DMS153 treated with DMSO at 0.1 percent for 48 hours (cell line): ENCODE results near the gene HPS1.

Experiments
- DNase-seq: peaks from one replicate; lab custom pipeline; 2025; ENCODE audit not compliant: unreplicated experiment; lab: John Stamatoyannopoulos, UW

HPS1 gene

GRCh38 chr10:98465866-98466265 lies 19.1 kb upstream of the HPS1 start:
- DNase-seq, result no peak

DNA sequence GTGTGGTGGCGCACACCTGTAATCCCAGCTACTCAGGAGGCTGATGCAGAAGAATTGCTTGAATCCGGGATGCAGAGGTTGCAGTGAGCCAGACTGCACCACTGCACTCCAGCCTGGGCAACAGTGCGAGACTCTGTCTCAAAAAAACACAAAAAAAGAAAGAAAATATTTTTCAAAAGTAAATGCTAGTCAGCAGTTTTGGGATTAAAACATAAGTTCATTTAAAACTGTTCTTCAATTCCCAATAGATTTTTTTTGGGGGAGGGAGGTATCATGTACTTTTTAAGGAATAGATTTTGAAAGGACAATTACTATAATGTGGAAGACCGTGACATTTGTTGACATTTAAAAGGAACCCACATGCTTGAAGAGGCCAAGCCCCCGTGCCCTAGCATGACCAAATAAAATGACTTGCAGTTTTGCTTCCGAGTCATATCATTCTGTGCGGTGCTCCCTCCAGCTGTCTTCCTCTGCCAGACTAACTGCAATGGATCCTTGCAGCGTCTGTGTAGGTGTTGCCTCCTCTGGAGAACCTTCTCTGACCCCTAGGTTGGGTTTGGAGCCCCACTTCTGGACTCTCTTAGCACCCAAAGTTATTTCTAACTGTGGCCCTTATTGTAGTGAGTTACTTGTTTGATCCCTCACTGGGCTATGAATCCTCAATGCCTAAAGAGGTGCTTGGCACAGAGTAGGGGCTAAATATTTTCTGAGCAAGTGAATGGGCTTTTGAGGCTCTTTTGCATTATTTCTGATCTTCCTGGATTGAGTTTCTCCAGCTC lies 17.4 kb upstream of the HPS1 start:
- no peak for DNase-seq

DNA sequence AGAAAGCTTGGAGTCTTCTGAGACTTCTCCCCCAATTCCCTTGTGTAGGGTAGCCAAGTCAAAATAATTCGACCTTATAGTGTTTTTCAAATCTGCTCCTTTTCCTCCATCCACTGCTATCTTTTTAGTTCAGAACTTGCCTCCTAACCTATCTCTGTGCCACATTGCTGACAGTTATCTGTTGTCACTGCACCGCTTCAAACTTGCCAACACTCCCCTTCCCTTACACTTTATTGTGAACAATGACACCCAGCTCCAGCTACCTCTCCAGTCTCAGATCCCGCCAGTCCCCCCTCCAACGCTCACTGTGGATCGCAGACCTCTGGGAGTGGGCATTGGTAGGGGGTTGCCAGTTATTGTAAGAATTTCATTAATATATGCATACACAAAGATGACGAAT lies 16.3 kb upstream of the HPS1 start:
- no peak for DNase-seq

DNA sequence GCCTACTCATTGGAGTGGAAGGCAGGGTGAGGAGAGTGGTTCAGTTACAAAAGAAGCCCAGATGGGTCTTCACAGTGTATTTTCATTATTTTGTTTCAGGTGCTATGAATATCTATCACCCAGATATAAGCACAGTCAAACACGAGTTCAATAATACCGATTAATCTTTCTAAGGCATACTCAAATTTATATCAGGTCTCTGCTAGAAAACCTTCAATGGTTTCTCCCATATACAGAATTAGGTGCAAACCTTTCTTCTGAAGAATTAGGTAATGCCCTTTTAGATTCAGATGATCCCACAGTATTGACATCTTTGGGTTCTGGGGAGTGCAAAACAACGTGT lies 14.7 kb upstream of the HPS1 start:
- no peak for DNase-seq

GRCh38 chr10:98460837-98461499 lies 14.2 kb upstream of the HPS1 start:
- peak; percentile 36 for DNase-seq

GRCh38 chr10:98458809-98459784 lies 12.4 kb upstream of the HPS1 start:
- no peak for DNase-seq

GRCh38 chr10:98457721-98458120 lies 11.0 kb upstream of the HPS1 start:
- no peak for DNase-seq

DNA sequence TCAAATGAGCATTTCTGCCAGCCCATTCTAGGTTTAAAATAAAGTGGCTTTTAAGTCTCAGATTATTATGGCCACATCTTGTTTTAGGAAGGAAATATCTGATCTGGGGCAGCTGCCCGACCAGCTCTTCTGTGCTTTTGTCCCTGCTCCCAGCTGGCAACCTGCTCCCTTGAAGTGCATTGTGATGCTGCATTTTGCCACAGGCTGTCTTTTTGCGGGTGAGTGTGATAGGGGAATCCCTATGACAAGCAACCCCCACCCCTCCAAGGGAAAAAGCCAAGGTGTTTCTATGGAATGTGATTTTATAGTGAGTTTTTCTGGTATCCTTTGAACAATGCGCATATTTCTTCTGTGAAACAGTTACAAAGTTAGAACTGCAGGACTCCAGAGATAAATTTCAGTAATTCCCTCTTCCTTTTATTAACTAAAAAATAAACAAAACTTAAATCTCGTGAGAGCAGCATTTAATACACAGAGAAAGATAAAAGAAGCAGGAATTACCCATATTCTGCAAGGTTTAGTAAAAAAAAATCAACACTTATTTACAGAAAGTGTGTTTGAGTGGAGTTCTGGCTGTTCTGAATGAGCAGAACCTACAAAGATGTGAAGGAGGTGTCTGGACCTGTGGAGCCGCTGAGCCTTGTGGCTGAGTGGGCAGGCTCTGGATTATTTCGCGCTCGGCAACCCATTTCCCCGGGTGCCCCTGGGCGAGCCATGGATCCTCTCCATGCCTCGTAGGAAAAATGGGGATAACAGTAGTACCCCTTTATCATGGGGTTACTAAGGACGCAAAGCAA lies 10.1 kb upstream of the HPS1 start:
- no peak for DNase-seq

- no peak for DNase-seq
Observed at GRCh38 chr10:98456043-98456570, 9.4 kb upstream of the HPS1 start.

- DNase-seq, result no peak
Observed at GRCh38 chr10:98453729-98454128, 7.0 kb upstream of the HPS1 start.

- DNase-seq, result no peak
Observed at GRCh38 chr10:98450618-98451017, 3.9 kb upstream of the HPS1 start.

- DNase-seq, result no peak
Observed at GRCh38 chr10:98449287-98449686, 2.6 kb upstream of the HPS1 start.

DNA sequence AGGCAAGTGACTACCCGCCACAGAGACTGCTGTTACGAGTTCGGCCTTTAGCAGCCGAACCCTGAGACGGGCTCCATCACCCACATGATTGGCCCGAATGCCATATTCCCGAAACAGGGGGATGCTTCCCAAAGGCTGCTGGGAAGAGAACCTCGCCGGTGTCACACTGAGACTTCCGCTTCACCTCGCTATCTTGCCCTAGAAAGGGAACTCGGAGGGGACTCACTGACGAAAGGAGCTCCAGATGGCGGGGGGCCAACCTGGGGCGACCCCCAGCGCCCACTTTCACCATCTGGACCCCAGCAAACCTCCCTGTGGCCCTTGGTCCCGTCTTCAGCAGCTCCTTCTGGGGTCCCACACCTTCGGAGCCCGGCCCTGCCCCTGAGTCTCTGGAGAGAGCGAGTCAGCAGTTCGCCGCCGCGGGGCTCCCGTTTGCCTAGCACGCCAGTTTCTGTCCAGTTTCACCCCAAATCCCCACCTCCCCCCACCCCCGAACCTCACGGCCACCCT lies 529 bp downstream of the HPS1 start:
- DNase-seq, result no peak

DNA sequence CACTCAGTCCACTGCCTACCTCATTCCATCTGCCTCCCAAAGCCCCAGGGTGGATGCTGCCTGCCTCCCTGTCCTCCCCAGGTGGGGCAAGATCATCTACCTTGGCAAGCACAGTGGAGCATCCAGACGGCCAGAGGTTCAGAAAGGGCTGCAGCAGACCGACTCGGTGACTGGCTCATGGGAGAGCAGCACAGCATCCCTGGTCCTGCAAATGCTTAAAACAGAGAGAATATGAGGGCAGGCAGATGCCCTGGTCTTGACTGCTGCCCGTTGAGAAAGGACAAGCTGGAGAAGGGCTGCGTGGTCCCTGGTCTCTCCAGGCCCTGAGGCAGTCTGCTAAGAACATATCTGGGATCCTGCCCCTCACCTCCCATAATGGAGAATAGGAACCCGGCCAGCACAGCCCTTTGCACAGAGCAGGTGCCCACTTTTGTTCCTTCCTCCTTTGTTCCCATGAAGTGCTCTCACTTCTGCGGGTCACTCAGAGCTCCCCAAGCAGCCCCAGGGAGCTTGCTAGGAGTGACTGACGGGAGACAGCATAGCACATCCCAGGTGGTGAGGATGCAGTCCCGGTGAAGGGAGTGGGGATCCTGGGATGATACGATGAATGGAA lies 1.4 kb downstream of the HPS1 start:
- no peak for DNase-seq

DNA sequence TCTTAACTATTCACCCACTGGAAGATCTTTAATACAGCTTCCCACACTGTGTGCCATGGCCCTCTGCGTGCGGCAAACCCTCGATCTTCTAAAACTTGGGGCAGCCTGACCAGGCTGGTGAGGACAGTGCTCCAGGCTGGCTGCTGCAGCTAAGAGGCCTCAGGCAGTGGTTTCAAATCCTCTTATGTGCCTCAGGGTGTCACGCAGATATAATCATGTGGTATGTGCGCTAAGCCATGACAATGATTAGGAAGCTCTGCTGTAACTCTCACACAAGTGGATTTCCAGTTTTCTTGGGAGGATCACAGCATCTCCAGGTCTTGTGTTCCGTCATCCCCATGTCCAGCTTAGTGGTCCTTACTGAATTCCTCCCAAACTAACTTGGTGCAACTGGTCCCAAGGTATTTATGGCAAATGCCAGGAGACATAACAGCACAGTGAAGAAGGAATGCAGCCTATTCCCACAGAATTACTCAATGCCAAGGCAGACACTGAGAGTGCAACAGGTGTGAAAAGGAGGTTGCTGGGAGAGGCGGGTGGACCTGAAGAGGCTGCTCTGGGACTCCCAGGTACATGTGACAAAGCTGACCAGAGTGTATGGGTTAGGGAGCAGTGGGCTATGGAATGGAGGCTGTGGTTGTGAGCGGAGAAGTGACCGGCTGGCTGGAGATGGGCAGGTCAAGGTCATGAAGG lies 2.3 kb downstream of the HPS1 start:
- no peak for DNase-seq

- DNase-seq, result no peak
Observed at GRCh38 chr10:98438715-98439114, 8.0 kb downstream of the HPS1 start.

GRCh38 chr10:98436704-98437103 lies 10.0 kb downstream of the HPS1 start:
- no peak for DNase-seq

GRCh38 chr10:98435178-98435577 lies 11.6 kb downstream of the HPS1 start:
- DNase-seq, result no peak
